GM12874 (cell line): ENCODE measurements around the gene BBX.

Experiments
- TF ChIP-seq, protein P1 (sequence below): IDR thresholded peaks from 2 replicates; pipeline ENCODE4 v1.5.1; 2011; ENCODE audit warnings: low read depth, mild to moderate bottlenecking, control low read depth, low read length, moderate library complexity; ENCODE audit not compliant: insufficient read depth

Gene BBX

DNA sequence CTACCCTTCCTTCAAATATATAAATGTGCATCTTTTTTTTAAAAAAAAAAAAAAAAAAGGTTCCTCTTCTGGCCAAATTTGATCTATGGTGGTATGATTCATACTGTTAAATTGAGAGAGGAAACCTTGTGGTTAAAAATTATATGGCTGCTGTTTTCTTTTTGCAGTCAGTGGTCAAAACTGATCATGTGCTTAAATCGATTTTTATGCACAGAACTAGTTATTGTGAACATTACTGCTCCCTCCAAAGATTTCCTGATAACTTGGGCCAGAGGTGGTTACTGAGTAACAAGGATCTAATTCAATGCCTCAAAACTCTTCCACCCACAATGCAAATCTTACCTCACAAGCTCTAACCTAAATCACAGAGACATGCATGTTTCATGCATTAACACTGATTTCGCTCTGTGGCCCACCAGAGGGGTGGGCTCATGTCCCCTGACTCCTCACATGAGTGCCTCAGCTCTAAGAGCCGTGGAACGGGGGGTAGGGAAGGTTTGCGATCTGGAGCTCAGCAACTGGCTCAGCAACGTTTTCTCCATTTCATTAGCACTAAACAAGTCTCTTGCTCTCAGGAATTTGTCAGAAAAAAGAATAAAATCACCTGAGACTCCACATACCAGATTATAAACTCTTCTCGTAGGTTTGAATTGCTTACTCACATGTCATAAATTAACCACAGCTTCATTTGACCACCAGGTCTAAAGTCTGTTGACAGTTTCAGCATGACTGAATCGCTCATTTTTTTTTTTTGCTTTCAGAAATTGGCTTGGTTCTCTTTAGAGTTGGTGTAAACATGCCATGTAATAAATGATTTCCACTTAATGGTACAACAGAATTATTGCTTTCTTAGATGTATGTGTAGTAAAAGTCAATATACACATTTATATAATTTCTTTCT lies 287.7 kb downstream of the BBX start:
- TF ChIP-seq, protein P1, sequence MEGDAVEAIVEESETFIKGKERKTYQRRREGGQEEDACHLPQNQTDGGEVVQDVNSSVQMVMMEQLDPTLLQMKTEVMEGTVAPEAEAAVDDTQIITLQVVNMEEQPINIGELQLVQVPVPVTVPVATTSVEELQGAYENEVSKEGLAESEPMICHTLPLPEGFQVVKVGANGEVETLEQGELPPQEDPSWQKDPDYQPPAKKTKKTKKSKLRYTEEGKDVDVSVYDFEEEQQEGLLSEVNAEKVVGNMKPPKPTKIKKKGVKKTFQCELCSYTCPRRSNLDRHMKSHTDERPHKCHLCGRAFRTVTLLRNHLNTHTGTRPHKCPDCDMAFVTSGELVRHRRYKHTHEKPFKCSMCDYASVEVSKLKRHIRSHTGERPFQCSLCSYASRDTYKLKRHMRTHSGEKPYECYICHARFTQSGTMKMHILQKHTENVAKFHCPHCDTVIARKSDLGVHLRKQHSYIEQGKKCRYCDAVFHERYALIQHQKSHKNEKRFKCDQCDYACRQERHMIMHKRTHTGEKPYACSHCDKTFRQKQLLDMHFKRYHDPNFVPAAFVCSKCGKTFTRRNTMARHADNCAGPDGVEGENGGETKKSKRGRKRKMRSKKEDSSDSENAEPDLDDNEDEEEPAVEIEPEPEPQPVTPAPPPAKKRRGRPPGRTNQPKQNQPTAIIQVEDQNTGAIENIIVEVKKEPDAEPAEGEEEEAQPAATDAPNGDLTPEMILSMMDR = no peak

DNA sequence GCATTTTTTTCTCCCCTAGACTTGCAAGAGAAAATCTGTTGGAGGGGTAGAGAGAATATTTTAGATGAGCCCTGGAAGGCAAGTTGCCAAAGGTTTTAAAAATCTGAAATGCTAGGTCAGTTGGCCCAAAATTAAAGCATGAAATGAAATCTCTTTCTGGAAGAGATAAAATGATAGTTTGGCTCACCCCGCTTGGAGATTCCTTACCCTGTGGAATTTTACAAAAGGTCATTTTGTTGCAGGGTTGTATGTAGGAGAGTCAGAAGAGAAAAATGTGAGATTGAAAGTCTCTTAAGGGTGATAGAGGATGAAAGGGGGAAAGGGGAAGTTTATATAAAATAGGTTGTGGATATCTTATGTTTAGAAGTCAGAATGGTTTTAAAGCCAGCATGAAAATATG lies 290.3 kb downstream of the BBX start:
- TF ChIP-seq, protein P1 = no peak

DNA sequence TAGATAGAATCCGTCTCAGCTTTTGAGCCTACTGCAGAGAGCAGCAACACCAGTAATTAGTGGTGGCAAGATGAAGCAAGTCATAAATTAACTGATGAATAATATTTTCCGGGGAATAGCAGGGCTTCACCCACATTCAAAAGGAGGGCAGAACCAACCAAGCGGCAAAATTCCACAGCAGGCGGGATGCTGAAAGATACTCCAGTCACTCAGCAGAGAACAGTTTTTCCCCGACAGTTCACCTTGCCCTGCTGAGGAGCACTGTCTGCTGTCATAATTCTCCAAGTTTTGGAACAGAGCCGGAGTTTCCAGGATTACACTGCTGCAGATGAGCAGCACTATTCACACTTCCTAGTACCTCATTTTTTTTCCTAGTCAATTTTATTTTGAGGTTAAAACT lies 293.3 kb downstream of the BBX start:
- TF ChIP-seq, protein P1 = no peak

DNA sequence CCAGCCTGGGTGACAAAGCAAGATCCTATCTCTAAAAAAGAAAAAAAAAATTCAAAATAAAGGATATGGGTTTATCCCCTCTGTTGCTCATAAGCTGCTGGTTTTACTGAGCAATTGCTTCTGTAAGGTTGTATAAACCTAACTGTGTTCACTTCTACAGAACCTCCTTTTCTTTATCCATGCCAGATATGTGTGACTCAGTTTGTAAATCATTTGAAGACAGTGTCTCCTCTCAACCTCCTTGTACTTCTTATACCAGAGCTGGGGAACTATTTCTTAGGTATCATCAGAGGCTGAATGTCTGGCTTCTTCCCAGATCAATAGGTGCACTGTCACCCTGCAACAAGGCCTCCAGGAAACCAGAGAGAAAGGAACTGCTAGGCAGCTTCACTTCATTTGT lies 294.3 kb downstream of the BBX start:
- TF ChIP-seq, protein P1 = no peak

DNA sequence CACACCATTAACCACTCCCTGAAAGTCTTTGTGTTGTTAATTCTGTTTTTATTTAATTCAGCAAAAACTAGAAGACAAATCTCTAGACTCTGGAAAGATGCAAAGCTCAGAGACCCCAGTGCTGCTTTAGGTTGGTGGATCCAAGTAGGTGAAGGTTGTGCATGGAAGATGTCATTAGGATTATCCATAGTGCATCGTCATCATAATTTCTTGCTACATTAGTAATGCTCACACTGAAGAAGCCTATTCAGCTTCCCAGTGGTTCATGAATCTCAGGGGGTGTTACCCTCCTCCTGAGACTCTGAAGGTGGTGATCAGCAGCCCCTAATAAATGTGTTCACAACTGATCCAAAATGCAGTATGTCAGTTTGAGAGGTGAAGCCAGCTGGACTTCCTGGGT lies 295.3 kb downstream of the BBX start:
- TF ChIP-seq, protein P1 = no peak

DNA sequence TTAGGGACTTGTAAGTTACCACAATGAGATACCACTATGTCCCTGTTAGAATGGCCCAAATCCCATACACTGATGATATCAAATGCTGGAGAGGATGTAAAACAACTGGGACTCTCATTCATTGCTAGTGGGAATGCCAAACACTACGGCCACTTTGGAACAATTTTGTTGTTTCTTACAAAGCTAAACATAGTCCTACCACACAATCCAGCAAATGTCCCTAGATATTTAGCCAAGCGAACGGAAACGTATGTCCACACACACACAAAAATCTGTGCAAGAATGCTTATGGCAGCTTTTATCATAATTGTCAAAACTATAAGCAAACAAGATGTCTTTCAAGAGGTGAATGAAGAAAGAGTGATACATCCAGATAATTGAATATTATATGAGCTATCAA lies 296.9 kb downstream of the BBX start:
- TF ChIP-seq, protein P1 = no peak

DNA sequence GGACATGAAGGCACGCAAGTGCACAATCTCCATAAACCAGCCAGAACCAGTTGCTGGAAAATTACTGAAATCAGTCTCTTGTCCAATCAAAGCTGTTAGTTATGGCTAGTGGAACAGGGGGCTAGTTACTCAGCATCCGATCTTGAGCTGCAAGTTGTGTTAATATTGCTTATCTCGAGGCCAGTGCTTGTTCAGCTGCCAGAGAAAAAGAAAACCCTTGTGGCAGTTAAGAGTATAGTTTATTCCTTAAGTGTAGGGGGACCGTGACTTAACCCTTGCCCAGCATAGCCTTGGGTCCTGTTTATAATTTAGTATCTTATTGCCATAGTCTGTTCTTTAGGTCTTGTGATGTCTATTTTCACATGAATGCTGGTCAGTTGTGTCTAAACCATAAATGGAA lies 299.5 kb downstream of the BBX start:
- TF ChIP-seq, protein P1 = no peak
